ENCODE data around the gene CD177.
"Not testable (repeated sequence)": the region's sequence is repeated elsewhere in the genome, so short reads cannot be mapped to it uniquely, and the experiment has no call there.

DNA sequence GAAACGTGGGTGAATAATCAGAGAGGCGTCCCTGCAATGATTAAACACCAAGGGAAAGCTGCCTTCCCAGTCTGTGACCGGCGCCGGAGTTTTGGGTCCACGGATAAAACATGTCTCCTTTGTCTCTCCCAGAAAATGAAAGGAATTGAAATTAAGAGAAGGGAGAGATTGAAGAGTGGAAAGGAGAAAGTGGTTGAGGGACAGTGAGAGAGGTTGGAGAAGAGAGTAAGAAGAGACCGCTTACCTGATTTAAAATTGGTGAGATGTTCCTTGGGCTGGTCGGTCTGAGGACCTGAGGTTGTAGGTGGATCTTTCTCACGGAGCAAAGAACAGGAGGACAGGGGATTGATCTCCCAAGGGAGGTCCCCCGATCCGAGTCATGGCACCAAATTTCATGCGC, 24.9 kb upstream of the CD177 start:
- TF ChIP-seq, protein P1, sequence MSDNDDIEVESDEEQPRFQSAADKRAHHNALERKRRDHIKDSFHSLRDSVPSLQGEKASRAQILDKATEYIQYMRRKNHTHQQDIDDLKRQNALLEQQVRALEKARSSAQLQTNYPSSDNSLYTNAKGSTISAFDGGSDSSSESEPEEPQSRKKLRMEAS (IDR thresholded peaks at IDR 0.05; ENCODE audit: insufficient read depth, insufficient read length), result not testable (repeated sequence)
- TF ChIP-seq POLR2AphosphoS5 (IDR thresholded peaks at IDR 0.05; ENCODE audit: insufficient read depth, low read depth, low read length); POLR2A (IDR thresholded peaks at IDR 0.05; ENCODE audit: low read depth, low read length); EZH2 (IDR thresholded peaks at IDR 0.05; ENCODE audit: borderline replicate concordance, low read depth, low read length, severe bottlenecking); MYC (IDR thresholded peaks at IDR 0.05; ENCODE audit: low read depth, low read length); GATA2 (IDR thresholded peaks at IDR 0.05; ENCODE audit: insufficient read depth, insufficient read length, low read depth, low read length); JUN (IDR thresholded peaks at IDR 0.05; ENCODE audit: borderline replicate concordance, insufficient read depth, insufficient read length, low read depth); FOS (IDR thresholded peaks at IDR 0.05; ENCODE audit: borderline replicate concordance, insufficient read depth, low read length): not testable (repeated sequence)
- TF ChIP-seq, protein P2, sequence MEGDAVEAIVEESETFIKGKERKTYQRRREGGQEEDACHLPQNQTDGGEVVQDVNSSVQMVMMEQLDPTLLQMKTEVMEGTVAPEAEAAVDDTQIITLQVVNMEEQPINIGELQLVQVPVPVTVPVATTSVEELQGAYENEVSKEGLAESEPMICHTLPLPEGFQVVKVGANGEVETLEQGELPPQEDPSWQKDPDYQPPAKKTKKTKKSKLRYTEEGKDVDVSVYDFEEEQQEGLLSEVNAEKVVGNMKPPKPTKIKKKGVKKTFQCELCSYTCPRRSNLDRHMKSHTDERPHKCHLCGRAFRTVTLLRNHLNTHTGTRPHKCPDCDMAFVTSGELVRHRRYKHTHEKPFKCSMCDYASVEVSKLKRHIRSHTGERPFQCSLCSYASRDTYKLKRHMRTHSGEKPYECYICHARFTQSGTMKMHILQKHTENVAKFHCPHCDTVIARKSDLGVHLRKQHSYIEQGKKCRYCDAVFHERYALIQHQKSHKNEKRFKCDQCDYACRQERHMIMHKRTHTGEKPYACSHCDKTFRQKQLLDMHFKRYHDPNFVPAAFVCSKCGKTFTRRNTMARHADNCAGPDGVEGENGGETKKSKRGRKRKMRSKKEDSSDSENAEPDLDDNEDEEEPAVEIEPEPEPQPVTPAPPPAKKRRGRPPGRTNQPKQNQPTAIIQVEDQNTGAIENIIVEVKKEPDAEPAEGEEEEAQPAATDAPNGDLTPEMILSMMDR (IDR thresholded peaks at IDR 0.05; ENCODE audit: extremely low read depth in 1 of 2, insufficient read depth in 1 of 2, low read depth in 1 of 2, low read length in 2 of 2), result not testable (repeated sequence)
